Neural crest cell (in vitro differentiated cells): ENCODE results near the gene AKR1A1. TPM values are rescaled to one million over a fixed set of nuclear protein-coding genes. Genes with fewer than 3 reads are reported as not detected.
A peak's percentile ranks its signal among the peaks of the same experiment; 100 is the strongest.
"Not testable (repeated sequence)": the region's sequence is repeated elsewhere in the genome, so short reads cannot be mapped to it uniquely, and the experiment has no call there.

Source experiments
- DNase-seq: peaks from one replicate; pipeline ENCODE4 v3.0.0; 2021; ENCODE audit warnings: low read depth, mixed read lengths, low spot score
- H3K27ac Mint-ChIP-seq: one replicate; pipeline ENCODE4 v1.8.0; 2021; ENCODE audit warnings: mild to moderate bottlenecking, mixed read lengths; ENCODE audit not compliant: unreplicated experiment
- H3K27me3 Mint-ChIP-seq: 2 replicates; pipeline ENCODE4 v1.8.0; 2021; ENCODE audit warnings: low read depth, mild to moderate bottlenecking, mixed read lengths
- H3K36me3 Mint-ChIP-seq: 2 replicates; pipeline ENCODE4 v1.8.0; 2021; ENCODE audit warnings: low read depth, mild to moderate bottlenecking, mixed read lengths
- H3K4me1 Mint-ChIP-seq: 2 replicates; pipeline ENCODE4 v1.8.0; 2021; ENCODE audit warnings: mixed read lengths
- H3K4me3 Mint-ChIP-seq: one replicate; pipeline ENCODE4 v1.8.0; 2021; ENCODE audit warnings: mild to moderate bottlenecking, mixed read lengths
- H3K9me3 Mint-ChIP-seq: 2 replicates; pipeline ENCODE4 v1.8.0; 2021; ENCODE audit warnings: mixed read lengths
- CTCF ChIP-seq: fragments of 200-600 bp; sonication (generic); conservative IDR thresholded peaks from 2 replicates; pipeline ENCODE4 v1.5.0; 2021; ENCODE audit warnings: antibody characterized with exemption, mild to moderate bottlenecking
- total RNA-seq: library from RNA; stranded (reverse); gene quantifications from 2 replicates; pipeline ENCODE4 v1.2.1, GENCODE V29; 2021

AKR1A1 gene
- total RNA-seq, 1 donor from 2014 or later: 192 TPM

- no peaks in the 10 kb centered on the region for H3K27me3 Mint-ChIP-seq
- H3K36me3 Mint-ChIP-seq: peaks cover 19% of the 10 kb centered on the region
- no peak overlapping the region for H3K27ac Mint-ChIP-seq
- H3K4me3 Mint-ChIP-seq: no peak overlapping the region
- TF ChIP-seq CTCF: no peak
- peaks cover 19% of the 10 kb centered on the region for H3K4me1 Mint-ChIP-seq
- H3K9me3 Mint-ChIP-seq: no peaks in the 10 kb centered on the region
- no peak for DNase-seq
These were observed 34.6 kb upstream of the AKR1A1 start for GRCh38 chr1:45516036-45516435.

GRCh38 chr1:45516465-45516864, 34.2 kb upstream of the AKR1A1 start:
- peaks cover 19% of the 10 kb centered on the region for H3K4me1 Mint-ChIP-seq
- no peak for DNase-seq
- no peak for TF ChIP-seq CTCF
- no peaks in the 10 kb centered on the region for H3K9me3 Mint-ChIP-seq
- H3K27ac Mint-ChIP-seq: no peak overlapping the region
- H3K27me3 Mint-ChIP-seq: no peaks in the 10 kb centered on the region
- H3K4me3 Mint-ChIP-seq: no peak overlapping the region
- peaks cover 16% of the 10 kb centered on the region for H3K36me3 Mint-ChIP-seq

GRCh38 chr1:45518366-45518765, 32.3 kb upstream of the AKR1A1 start:
- H3K27me3 Mint-ChIP-seq, DNase-seq, H3K9me3 Mint-ChIP-seq, H3K27ac Mint-ChIP-seq: not testable (repeated sequence)
- Mint-ChIP-seq H3K4me3 (peak overlapping the region; percentile 91), H3K4me1 (peaks cover 31% of the 10 kb centered on the region), H3K36me3 (peaks cover 12% of the 10 kb centered on the region)

- H3K4me1 Mint-ChIP-seq: peaks cover 31% of the 10 kb centered on the region
- H3K36me3 Mint-ChIP-seq: peaks cover 9% of the 10 kb centered on the region
- H3K9me3 Mint-ChIP-seq: no peaks in the 10 kb centered on the region
- no peak overlapping the region for H3K27ac Mint-ChIP-seq
- peak overlapping the region; percentile 91 for H3K4me3 Mint-ChIP-seq
- no peak for TF ChIP-seq CTCF
- DNase-seq: no peak
- H3K27me3 Mint-ChIP-seq: peaks cover 3% of the 10 kb centered on the region
These were observed 31.7 kb upstream of the AKR1A1 start for GRCh38 chr1:45518910-45519309.

- not testable (repeated sequence) for H3K36me3 Mint-ChIP-seq, DNase-seq, H3K27me3 Mint-ChIP-seq, H3K27ac Mint-ChIP-seq, H3K9me3 Mint-ChIP-seq
- peak overlapping the region; percentile 91 for H3K4me3 Mint-ChIP-seq
- peaks cover 32% of the 10 kb centered on the region for H3K4me1 Mint-ChIP-seq
These were observed 30.9 kb upstream of the AKR1A1 start for GRCh38 chr1:45519774-45520173.

GRCh38 chr1:45521413-45522323, 29.0 kb upstream of the AKR1A1 start, which contains the start of gene PRDX1:
PRDX1 (minus strand) TSS chr1:45521884; CDS start chr1:45519043, 2,841 bp downstream.
- DNase-seq: peak; percentile 99
- H3K4me1 Mint-ChIP-seq: peaks cover 38% of the 10 kb centered on the region
- TF ChIP-seq CTCF: peak; percentile 27
- H3K36me3 Mint-ChIP-seq: no peaks in the 10 kb centered on the region
- H3K4me3 Mint-ChIP-seq: peak within 1 kb of the TSS; percentile 91
- H3K27me3 Mint-ChIP-seq: peaks cover 3% of the 10 kb centered on the region
- H3K9me3 Mint-ChIP-seq: no peaks in the 10 kb centered on the region
- H3K27ac Mint-ChIP-seq: peak within 1 kb of the TSS; percentile 93
